ENCODE measurements around the gene FAM72B.
"Not testable (repeated sequence)": the region's sequence is repeated elsewhere in the genome, so short reads cannot be mapped to it uniquely, and the experiment has no call there.

DNA sequence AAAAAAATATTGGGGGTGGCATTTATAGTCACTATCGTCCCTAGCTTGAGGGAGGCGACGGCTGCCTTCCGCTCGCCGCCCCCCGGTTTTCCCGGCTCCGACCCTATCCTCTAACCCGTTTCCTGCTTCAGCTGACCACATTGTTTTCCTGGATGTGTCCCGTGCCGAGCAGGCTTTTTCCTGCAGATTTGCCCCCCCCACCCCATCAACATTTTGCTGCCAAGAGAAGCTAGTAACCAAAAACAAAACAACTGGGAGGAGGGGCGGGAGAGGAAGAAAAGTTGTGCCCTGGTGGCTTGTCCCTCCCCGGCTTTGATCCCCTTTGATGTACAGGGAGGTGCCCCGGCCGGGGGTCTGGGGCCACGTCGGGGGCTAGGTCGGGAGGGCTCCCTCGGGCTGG, 2.1 kb upstream of the FAM72B start:
- TF ChIP-seq, protein P1, sequence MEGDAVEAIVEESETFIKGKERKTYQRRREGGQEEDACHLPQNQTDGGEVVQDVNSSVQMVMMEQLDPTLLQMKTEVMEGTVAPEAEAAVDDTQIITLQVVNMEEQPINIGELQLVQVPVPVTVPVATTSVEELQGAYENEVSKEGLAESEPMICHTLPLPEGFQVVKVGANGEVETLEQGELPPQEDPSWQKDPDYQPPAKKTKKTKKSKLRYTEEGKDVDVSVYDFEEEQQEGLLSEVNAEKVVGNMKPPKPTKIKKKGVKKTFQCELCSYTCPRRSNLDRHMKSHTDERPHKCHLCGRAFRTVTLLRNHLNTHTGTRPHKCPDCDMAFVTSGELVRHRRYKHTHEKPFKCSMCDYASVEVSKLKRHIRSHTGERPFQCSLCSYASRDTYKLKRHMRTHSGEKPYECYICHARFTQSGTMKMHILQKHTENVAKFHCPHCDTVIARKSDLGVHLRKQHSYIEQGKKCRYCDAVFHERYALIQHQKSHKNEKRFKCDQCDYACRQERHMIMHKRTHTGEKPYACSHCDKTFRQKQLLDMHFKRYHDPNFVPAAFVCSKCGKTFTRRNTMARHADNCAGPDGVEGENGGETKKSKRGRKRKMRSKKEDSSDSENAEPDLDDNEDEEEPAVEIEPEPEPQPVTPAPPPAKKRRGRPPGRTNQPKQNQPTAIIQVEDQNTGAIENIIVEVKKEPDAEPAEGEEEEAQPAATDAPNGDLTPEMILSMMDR (IDR thresholded peaks at IDR 0.05; ENCODE audit: poor library complexity) = not testable (repeated sequence)
- TF ChIP-seq EZH2phosphoT487 (IDR thresholded peaks at IDR 0.05; ENCODE audit: low read depth, severe bottlenecking, unreplicated experiment); EZH2 (IDR thresholded peaks at IDR 0.05; ENCODE audit: borderline replicate concordance): not testable (repeated sequence)

Measured in hepatocyte (in vitro differentiated cells).